ENCODE data around the gene ADAD2. TPM values are rescaled to one million over a fixed set of nuclear protein-coding genes. Genes with fewer than 3 reads are reported as not detected.

ADAD2 gene
- total RNA-seq, 1 donor from 2014 or later: not detected

DNA sequence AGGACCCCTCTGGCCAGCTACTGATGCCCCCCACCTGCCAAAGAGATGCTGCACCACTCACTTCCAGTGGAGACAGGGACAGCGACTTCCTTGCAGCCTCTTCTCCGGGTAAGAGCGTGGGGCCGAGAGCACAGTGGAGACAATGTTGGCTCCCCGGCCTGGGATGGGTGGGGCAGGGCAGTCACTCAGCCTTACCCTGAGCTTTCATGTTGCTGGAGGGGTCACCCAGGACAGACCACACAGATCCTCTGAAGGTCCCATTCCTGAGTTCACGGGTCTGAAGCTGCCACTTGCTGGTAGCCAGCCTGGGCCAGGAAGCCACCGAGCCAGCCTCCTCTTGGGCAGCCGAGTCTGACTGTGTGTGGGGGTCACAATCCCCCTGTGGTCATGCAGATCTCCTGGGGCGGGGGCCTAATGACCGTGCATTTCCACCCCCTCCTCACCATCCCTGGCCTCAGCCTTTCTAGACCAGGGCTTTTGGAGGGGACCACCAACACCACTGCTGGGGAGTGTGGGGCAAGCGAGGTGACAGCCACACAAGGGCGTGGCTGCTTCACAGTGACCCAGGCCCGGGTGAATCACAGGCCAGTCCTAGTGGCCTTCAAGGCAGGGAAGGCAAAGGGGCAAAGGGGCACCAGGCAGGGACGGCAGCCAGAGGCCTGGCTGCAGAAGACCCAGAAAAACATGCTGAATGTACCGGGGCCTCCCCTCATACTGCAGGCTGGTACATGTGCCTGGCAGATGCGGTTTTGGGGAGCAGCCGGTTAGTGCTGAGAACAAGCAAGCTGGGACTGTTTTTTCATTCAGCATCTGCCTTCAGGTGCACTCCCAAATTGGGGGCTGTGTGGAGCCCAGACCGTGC is 14.5 kb upstream of the ADAD2 start:
- DNase-seq (ENCODE audit: low read depth in 2 of 2): no peak

DNA sequence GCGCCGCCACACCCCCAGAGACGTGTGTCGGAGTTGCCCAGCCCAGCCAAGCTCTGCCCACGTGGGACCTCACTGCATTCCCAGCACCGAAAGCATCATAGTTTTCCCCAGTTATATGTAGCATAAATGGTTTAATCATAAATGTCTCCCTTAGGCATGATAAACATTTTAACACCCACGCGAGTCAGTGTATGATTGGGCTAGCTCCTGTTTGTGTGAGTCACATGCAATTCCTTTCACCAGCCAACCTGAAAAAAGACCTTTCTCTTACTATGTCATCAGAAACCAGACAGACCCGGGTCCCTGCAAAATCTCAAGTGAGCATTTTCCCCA is 13.2 kb upstream of the ADAD2 start:
- peak in 1 of 2 donors; percentile 25 for DNase-seq (ENCODE audit: low read depth in 2 of 2)

DNA sequence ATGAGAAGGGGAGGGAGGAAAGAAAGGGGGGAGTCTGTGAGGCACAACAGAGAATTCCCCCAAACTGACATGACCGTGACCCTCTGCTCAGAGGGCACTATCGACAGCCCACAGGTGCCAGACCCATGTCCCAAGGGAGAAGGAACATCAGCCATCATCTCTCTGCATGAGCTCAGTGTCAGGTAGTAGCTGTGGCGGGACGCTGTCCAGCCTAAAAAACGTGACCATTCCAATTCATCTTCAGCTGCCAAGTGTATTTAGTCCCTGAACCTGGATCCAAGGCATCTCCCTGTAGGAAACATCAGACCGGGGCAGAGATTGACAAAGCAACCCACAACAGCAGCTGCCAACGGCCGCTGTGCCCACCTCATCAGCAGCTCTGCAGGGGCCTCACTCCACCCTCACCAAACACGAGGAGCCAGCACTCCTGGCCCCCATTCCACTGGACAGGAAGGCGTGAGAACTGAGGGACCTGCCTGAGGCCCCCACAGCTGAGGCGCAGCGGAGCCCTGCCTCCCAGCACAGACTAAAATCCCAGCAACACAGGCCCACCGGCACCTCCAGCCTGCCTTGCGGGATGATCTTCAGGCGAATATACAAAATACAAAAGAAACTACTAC is 12.7 kb upstream of the ADAD2 start:
- DNase-seq (ENCODE audit: low read depth in 2 of 2): no peak

DNA sequence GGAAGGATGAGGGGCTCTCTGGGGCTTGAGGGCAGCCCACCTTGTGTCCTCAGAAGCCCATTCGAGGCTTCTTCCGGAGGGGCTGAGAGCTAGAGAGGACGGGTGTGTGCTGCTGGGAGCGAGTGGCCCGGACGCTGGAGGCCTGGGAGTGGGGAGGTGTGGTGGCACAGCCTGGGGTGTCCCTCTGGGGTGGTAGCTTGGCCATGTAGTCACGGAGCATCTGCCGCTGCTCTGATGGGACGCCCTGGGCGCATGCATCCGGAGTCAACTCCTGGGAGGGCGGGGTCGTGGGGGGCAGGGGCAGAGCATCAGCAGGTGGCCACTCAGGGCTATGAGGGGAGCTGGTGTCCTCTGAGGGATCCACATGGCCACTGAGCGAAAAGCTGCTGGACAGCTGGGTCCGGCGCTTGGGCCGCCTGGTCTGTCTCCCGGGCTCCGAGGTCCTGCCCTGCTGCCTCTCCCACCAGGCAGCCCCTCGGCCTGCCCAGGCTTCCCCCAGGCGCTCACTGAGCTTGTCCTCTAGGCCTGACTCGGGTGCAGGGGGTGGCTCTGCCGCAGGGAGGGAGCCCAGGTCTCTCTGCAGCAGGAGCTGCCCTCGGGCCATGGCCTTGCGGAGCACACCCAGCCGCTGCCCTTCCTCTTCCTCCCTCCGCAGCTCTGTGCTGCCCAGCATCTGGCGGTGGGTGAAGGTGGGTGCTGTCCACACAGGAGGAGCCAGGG is 11.9 kb upstream of the ADAD2 start:
- no peak for DNase-seq (ENCODE audit: low read depth in 2 of 2)

DNA sequence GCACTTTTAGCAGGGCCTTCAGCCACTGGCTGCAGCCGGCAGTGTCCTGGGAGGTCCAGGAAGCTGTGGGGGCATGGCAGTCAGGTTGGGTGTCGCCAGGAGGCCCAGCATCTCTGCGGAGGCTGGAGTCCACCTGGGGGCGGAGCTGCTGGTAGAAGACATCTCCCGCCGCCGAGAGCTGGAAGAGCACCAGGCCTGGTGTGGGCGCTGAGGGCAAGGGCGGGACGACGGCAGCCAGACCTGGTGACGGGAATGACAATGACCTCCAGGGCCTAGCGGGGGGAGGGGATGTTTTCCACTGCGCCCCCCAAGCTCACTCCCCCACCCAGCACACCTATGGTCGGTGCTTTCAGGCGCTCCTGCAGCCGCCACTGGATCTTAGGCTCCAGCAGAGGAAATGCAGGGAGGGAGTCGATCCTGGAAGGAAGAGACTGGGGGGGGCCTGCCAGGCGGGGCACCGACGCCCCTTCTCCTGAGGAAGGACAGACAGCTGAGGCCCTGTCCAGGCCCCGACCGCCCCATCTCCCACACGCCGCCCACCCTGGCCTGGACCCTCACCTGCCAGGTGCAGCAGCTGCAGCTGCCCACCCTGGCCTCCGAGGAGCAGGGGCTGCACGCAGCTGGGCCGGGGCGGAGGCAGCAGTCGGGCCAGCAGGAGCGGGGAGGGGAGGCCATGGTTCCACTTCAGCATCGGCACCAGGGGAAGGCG is 11.2 kb upstream of the ADAD2 start:
- DNase-seq (ENCODE audit: low read depth in 2 of 2): no peak

DNA sequence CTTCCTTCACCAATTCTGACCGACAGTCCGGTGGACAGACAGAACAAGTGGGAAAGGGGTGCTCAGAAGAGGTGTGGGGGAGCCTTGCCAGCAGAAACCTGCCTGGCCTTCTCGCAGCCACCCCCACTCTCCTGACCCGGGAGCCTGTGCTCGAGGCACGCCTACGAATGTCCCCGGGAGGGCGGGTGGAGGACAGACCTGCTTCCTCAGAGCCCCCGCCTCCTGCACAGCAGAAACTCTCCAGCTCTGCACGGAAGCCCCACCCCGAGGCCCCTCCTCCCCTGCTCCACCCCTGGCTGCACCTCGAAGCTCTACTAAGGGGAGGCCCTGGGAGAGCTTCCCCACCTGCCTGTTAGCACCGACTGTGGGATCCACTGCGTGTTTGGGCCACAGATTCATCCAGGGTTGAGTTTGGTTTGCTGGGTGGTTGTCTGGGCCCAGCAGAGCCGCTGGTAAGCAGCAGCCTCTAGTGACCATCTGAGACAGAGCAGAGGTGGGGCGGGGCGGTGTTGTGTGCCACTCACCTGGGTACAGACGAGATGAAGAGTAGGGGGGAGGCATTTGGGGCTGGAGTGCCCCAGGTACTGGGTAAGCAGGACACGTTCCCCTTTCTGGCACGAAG is 10.3 kb upstream of the ADAD2 start:
- DNase-seq (ENCODE audit: low read depth in 2 of 2): no peak

DNA sequence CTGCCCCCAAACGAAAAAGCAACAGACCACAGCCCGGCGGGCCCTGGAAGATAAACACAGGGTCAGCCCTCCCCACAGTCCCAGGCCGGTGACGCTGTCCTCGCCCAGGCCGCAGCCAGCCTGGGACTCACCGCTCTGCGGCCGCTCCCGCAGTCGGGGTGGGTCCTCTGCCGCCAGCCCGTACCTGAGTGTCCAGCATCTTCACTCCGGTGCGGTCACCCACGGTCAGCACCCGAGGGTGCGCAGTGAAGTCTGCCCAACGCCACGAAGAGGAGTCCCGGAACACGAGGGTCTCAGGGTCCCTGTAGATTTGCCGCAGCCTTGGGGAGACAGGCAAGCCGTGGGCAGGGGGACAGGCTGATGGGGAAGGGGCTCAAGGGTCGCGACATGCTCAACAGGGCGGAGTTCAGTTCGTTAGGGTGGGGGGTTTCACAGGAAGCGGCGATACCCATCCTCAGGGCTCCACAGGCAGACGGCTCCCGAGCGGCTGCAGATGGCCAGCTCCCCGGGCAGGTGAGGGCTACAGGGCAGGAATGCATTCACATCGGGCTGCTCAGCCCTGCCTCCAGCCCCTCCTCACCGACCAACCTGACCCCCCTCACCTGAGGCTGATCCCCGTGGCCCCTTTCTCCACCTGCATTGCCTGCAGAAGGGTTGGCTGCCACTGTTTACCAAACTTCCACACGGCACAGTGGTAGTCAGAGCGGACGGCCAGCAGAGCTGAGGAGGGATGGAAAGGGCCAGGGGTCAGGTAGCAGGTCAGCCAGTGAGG is 9.6 kb upstream of the ADAD2 start:
- no peak for DNase-seq (ENCODE audit: low read depth in 2 of 2)

DNA sequence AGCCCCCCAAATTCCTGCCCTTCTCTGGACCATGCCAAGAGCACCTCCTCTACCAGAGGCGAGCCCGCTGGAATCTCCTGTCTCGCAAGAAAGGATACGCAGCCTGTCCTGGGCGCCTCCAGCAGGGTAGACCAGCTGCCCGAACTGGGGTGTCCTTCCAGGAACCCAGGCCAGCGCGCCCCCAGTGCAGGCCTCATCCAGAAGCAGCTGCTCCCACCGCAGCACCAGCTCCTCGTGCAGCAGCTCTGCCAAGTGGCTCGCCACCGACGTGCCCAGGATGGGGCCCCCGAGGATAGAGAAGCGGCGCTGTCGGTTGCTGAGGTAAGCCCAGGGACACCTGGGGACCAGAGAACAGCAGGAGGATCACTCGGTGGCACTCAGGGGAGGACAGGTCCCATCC is 8.9 kb upstream of the ADAD2 start:
- no peak for DNase-seq (ENCODE audit: low read depth in 2 of 2)

DNA sequence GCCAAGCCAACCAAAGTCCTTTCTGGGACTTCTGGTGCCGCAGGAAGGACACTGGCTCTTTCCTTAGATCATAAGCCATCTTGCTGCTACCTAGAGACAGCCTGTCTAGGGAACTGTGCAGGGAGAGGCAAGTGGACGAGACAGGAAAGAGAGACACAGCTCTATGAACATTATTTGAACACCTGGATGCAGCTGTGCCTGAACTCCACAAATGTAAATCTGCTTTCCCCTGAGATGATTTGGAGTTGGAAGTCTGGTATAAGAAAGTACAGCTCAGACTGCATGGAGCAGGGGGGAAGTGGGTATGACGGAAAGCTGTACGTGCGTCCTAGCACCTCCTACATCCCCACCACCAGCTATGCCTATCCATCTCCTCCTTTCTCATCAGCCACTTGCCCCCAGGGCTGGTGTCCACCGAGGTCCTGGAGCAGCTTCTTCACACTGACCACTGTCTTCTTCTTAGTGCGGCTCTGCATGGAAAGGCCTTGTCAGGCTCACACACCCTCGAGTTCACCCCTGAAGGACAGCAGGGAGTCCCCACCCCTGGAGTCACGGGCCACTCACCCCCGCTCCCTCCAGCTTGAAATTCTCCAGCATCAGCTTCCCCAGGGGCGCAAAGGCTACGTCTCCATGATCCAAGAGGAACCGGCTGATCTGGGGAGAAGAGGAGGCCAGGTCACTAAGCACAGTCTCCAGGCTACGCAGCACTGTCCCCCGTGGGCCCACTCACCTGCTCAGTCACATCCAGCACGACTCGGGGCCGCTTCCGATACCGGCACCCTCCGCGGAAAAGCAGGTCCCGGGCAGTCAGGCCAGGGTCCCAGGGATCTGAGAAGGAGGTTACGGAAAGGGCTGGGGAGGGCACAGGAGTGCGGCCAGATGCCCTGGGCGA is 8.0 kb upstream of the ADAD2 start:
- no peak for DNase-seq (ENCODE audit: low read depth in 2 of 2)

DNA sequence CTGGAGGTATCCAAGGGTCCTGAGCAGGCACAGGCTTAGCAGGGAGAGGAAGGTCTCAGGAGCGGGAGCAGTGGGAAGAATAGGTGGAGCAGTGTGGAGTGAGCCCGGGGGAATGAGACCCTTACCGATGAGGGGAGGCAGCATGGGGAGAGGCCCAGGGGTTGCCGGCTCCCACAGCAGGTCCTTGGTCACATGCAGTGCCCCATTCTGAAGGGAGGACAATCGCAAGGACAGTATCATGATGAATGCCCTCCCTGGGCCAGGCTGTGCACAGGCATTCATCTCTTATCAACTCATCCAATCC is 7.4 kb upstream of the ADAD2 start:
- no peak for DNase-seq (ENCODE audit: low read depth in 2 of 2)

DNA sequence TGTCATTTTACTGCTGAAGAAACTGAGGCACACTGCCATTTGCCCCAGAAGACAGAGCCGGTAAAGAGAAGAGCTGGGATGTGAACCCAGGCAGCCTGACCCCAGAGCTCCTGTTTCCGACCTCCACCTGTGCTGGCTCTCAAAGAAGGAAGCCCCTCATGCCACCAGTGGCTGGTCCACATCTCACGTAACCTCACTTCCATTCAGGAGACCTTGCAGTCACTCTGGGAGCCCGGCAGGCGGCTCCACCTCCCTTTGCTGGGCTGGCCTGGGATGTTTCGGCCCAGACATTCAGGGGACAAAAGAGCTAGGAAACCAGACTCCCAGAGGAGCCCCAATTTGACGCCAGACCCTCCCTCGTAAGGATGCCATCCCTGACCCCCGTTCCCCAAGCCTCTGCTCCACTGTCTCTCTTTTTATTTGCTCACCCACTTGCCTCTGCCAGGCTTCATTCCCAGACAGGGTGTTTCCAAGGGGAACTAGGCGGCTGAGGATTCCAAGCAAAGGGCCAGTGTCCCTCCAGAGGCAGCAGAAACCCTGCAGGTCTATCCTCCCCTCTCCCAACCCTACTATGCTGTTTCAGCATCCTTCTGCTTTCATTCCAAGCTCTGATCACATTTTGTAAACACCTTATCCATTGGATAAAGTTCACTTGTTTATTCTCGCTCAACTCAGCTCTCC is 6.9 kb upstream of the ADAD2 start:
- DNase-seq (ENCODE audit: low read depth in 2 of 2): peak in 1 of 2 donors; percentile 65

DNA sequence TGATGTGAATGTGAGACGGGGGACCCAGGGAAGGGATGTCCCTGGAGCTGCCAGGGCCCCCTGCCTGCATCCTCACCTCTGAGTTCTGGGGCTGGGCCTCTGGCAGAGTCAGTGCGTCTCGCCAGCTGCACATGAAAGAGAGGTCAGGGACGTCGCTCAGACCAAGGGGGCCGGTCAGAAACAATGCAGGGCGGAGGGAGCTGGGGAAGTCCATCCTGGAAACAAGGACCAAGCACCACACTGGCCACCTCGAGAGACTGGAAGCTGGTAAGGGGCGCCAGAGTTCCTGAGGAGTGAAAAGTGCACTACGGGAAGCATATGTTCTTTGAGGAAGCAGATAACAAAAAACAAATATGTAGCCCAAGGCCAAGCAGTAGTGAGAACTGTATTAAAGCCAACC is 6.2 kb upstream of the ADAD2 start:
- DNase-seq (ENCODE audit: low read depth in 2 of 2): peak in 1 of 2 donors; percentile 77

DNA sequence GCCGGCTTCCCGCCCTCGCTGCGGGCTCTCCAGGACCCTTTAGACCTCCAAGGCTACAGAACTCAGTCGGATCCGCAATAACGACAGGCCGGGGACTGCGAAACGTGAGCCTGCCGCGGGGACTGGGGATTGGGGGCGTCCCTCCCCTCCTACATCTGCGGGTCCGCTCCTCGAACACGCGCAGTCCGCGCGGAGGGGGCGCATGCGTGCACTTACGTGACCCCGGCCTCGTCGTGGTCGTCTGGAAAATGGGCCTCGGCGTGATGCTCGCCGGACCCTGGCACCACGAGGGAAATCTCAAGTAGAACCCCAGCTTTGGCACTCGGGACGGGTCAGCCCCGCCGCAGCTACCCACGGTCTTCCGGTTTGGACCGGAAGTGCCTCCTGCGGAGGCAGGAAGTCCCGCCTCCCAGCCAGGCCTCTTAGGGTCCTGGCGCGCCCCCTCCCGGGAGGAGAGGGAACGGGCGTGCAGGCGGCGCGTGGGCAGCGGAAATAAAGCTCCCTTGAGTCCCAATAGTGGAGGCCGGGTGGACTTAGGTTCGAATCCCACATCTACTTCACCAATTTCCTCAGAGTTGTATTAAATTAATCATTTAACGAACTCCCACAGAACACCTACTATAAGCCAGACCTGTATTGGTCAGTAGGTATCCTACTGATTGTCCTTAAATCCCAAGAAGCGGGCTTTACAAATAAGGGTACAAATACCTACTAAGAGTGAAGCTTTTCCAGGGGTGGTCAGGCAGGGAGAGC is 4.1 kb upstream of the ADAD2 start, which contains the start of gene TAF1C:
Gene TAF1C (minus strand): TSS at position 373 of the 753 bp plus-strand sequence. CDS start 2,069 bp downstream, outside the sequence.
- DNase-seq (ENCODE audit: low read depth in 2 of 2): peak; percentile 96 to 97

DNA sequence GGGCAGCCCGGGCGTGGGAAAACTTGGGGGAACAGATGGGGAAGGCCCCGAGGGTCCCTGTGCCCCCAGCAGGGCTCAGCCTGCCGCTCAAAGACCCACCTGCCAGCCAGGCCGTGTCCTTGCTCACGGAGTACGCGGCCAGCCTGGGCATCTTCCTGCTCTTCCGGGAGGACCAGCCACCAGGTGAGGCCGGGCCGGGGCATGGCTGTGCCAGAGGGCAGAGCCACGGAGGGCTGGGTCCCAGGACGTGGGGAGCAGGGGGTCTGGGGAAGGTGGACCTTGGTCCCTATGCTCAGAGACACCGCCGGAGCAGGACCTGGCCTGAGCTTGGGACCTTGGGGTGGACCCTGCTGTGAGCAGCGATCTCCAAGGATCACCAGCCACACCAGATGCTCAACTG is 509 bp downstream of the ADAD2 start:
- DNase-seq (ENCODE audit: low read depth in 2 of 2): no peak

DNA sequence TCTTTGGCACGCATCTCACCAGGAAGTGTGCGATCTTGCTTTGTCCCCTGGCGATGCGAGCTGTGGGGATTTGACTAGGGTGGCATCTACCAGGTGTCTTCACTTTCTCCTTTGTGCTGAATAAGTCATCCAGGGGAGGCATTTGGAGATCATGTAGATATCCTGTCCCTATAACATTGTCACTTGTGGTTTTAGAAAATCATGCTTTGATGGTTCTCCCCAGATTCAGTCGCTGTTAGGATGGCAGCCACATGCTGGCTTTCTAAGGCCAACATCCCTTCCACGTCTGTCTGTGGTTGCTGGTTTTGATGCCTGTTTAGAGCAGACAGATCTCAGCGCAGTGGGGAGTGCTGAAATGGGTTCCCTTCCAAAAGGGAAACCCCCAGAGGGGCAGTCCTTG is 2.5 kb downstream of the ADAD2 start:
- no peak for DNase-seq (ENCODE audit: low read depth in 2 of 2)

DNA sequence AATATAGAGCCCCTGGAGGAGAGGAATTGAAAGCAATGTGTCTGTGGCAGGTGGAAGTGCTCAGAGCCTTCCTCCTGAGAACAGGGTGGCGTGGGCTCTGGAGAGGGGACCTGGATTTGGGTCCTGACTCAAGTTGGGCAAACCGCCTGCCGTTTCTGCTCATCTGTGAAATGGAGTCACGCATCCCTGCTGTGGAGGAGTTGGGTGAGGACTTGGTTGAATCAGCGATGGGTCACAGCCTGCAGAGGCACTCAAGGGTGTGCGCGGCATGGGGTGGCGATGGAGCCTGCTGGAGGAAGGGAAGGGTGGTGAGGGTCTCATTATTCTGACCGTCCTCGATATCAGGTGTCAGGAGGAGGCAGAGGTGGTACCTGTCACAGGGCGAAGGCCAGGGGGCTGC is 3.1 kb downstream of the ADAD2 start:
- DNase-seq (ENCODE audit: low read depth in 2 of 2): no peak

DNA sequence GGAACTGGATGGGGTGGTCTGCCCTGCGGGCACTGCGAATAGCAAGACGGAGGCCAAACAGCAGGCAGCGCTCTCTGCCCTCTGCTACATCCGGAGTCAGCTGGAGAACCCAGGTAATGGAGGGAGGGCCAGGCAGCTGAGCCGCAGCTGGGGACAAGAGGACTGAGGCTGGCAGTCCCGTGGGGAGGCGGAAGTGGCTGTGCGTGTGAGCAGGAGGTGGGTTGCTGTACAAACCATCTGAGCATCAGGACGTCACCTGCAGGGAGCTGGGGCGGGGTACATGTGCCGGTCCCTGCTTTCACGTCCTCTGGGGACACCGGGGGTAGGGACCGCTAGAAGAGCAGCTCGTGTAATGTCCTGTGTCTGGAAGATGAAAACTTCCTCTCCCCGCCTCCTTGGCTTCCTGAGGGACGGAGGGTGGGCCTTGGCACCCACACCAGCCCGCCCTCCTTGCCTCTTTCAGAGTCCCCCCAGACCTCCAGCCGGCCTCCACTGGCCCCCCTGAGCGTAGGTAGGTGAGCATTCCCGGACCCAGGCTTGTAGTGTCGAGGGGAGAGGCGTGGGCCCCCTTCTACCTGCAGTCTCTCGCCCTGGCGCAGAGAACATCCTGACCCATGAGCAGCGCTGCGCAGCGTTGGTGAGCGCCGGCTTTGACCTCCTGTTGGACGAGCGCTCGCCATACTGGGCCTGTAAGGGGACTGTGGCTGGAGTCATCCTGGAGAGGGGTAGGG is 3.7 kb downstream of the ADAD2 start:
- no peak for DNase-seq (ENCODE audit: low read depth in 2 of 2)

Measured in lung microvascular endothelial cell (primary cell).